ENCODE results near the gene SLC25A23.

SLC25A23 gene

GRCh38 chr19:6421075-6422014 lies 38.2 kb downstream of the SLC25A23 start:
- no peak overlapping the region for H3K27ac ChIP-seq
- TF ChIP-seq ZFX (IDR thresholded peaks at IDR 0.05; ENCODE audit: borderline replicate concordance), result no peak

GRCh38 chr19:6418562-6418932 lies 41.0 kb downstream of the SLC25A23 start:
- no peak for TF ChIP-seq CTCF (IDR thresholded peaks at IDR 0.05)
- no peak for TF ChIP-seq ZFX (IDR thresholded peaks at IDR 0.05; ENCODE audit: borderline replicate concordance)
- H3K27ac ChIP-seq, result no peak overlapping the region

DNA sequence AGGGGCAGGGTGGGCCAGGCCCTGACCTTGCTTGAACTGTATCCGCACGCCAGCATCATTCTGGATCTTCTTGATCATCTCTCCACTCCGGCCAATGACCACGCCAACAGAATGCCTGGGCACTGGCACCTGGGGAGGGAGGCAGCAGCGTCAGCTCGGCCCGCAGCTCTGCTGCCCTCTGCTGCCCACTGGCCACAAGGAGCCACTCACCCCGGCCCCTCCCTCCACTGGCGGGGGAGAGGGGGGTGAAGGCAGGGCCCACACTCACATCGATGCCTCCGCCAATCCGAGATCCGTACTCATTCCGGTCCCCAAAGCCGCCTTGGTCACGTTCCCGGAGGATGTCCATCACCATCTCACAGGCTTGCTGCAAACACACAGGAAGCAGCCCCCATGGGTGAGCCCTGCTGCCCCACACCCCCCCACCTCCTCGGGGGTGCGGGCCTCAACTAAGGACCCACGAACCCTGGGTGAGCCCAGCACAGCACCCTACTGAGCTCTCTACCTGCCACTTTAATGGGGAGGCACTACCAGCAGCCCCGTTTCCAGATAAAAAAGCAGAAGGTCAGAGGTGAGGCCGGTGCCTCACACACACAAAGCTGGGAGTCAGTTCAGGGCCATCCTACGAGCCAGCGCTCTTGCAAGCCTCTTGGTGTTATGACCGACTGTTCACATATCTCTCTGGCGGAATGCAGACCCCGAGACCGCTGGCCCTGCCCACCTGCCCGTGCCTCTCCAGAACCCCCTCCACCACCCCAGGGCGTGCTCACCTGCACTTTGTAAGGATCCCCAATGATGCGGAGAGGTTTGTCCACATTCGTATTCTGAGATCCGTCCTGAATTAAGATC lies 41.7 kb downstream of the SLC25A23 start:
- H3K27ac ChIP-seq, result no peak overlapping the region
- peak; percentile 57 for TF ChIP-seq CTCF (IDR thresholded peaks at IDR 0.05)
- no peak for TF ChIP-seq ZFX (IDR thresholded peaks at IDR 0.05; ENCODE audit: borderline replicate concordance)

- H3K27ac ChIP-seq, result no peak overlapping the region
- TF ChIP-seq CTCF (IDR thresholded peaks at IDR 0.05) (no peak), ZFX (IDR thresholded peaks at IDR 0.05; ENCODE audit: borderline replicate concordance) (no peak)
Observed at GRCh38 chr19:6416658-6417405, 42.8 kb downstream of the SLC25A23 start.

- TF ChIP-seq ZFX (IDR thresholded peaks at IDR 0.05; ENCODE audit: borderline replicate concordance) (no peak), CTCF (IDR thresholded peaks at IDR 0.05) (no peak)
- H3K27ac ChIP-seq, result no peak overlapping the region
Observed at GRCh38 chr19:6415591-6416190, 43.9 kb downstream of the SLC25A23 start.

GRCh38 chr19:6414793-6415590 lies 44.6 kb downstream of the SLC25A23 start:
- TF ChIP-seq ZFX (IDR thresholded peaks at IDR 0.05; ENCODE audit: borderline replicate concordance) (no peak), CTCF (IDR thresholded peaks at IDR 0.05) (no peak)
- H3K27ac ChIP-seq, result no peak overlapping the region
